CD4-positive, alpha-beta T cell (primary cell): ENCODE measurements around the gene CACNA2D3. TPM values are rescaled to one million over a fixed set of nuclear protein-coding genes. Genes with fewer than 3 reads are reported as not detected.

ENCODE experiments used
- ATAC-seq: fragments of 200-7000 bp; cut with Tn5 transposase; one replicate; pipeline ENCODE4 v1.10.0; 2022; ENCODE audit warnings: mild to moderate bottlenecking; ENCODE audit not compliant: poor library complexity
- CTCF ChIA-PET: fragments of 350-600 bp; sonication (Branson Sonifier 250); formaldehyde crosslinking; loops from one replicate; lab custom pipeline; 2021; ENCODE audit warnings: antibody characterized with exemption, inconsistent platforms; lab: Charles Lee
- POLR2A ChIA-PET: fragments of 350-600 bp; sonication (Branson Sonifier 250); formaldehyde crosslinking; loops from one replicate; lab custom pipeline; 2021; ENCODE audit warnings: antibody characterized with exemption, inconsistent platforms; lab: Charles Lee
- DNase-seq, 14 experiments: peaks; one replicate each; pipeline ENCODE4 v3.0.0-alpha.2; 2013 to 2020; ENCODE audit warnings: mixed read lengths in 2 of 14
- H3K27ac ChIP-seq, 2 donors: one replicate each; pipeline versions ENCODE4 v1.5.1 to v1.7.0; 2013; ENCODE audit warnings: low read length in 2 of 2, low read depth in 1 of 2, mild to moderate bottlenecking in 1 of 2
- H3K27me3 ChIP-seq, 2 experiments: 1 replicate in 1 of 2; 2 replicates in 1 of 2; pipeline versions ENCODE4 v1.6.1 to v1.7.0; 2013; ENCODE audit warnings: low read length in 2 of 2, control low read depth in 1 of 2, mild to moderate bottlenecking in 1 of 2, moderate library complexity in 1 of 2; ENCODE audit not compliant: insufficient read depth in 2 of 2, control insufficient read depth in 1 of 2
- H3K36me3 ChIP-seq: one replicate; pipeline ENCODE4 v1.6.1; 2013; ENCODE audit warnings: low read length, control low read depth; ENCODE audit not compliant: insufficient read depth
- H3K4me1 ChIP-seq: one replicate; pipeline ENCODE4 v1.6.1; 2013; ENCODE audit warnings: low read length, control low read depth; ENCODE audit not compliant: insufficient read depth
- H3K4me3 ChIP-seq: one replicate; pipeline ENCODE4 v1.5.1; 2013; ENCODE audit warnings: mild to moderate bottlenecking, low read length, moderate library complexity
- H3K9me3 ChIP-seq, 2 experiments: 1 replicate in 1 of 2; 2 replicates in 1 of 2; pipeline versions ENCODE4 v1.6.1 to v1.7.0; 2013; ENCODE audit warnings: low read length in 2 of 2, mild to moderate bottlenecking in 2 of 2, control low read depth in 1 of 2, moderate library complexity in 1 of 2; ENCODE audit not compliant: control insufficient read depth in 1 of 2, insufficient read depth in 1 of 2
- H3K27ac Mint-ChIP-seq: one replicate; pipeline ENCODE4 v1.8.0; 2020; ENCODE audit warnings: mixed read lengths
- H3K27me3 Mint-ChIP-seq: one replicate; pipeline ENCODE4 v1.8.0; 2021; ENCODE audit warnings: mixed read lengths
- H3K36me3 Mint-ChIP-seq: one replicate; pipeline ENCODE4 v1.8.0; 2021; ENCODE audit warnings: low read depth, mixed read lengths
- H3K4me1 Mint-ChIP-seq: one replicate; pipeline ENCODE4 v1.8.0; 2021; ENCODE audit warnings: low read depth, mixed read lengths
- H3K4me3 Mint-ChIP-seq: one replicate; pipeline ENCODE4 v1.8.0; 2020; ENCODE audit warnings: mild to moderate bottlenecking, mixed read lengths
- H3K9me3 Mint-ChIP-seq: one replicate; pipeline ENCODE4 v1.8.0; 2020; ENCODE audit warnings: mixed read lengths
- CTCF ChIP-seq: fragments of 200-600 bp; IDR thresholded peaks from one replicate; pipeline ENCODE4 v1.8.0; 2022; ENCODE audit warnings: antibody characterized with exemption, mild to moderate bottlenecking
- intact Hi-C, 2 experiments: fragments of 100-400 bp; cut with DNase I in 1 of 2; cut with micrococcal nuclease in 1 of 2; formaldehyde crosslinking; loops; one replicate each; pipeline versions ENCODE4 v1.15.1 to v1.9.0; 2023 to 2025; cut with DNase I, micrococcal nuclease
- total RNA-seq, 174 experiments: library from RNA in 2 of 174; stranded (reverse) in 2 of 174; gene quantifications; one replicate each; pipeline ENCODE4 v1.2.3 and lab custom pipeline; 2021 to 2026

CACNA2D3 gene
- total RNA-seq, 2 experiments from 2014 or later, result 0.08 TPM; not detected in 1

- DNase-seq, result no peak
- intact Hi-C loops, result no loop called here
- no peak overlapping the region for H3K27ac ChIP-seq
- H3K4me3 Mint-ChIP-seq, result no peak overlapping the region
- no peaks in the 10 kb centered on the region for H3K27me3 ChIP-seq
- H3K9me3 ChIP-seq, result no peaks in the 10 kb centered on the region
- no peak for TF ChIP-seq CTCF
- no peak for ATAC-seq
- ChIA-PET CTCF (no interaction called here), POLR2A (no interaction called here)
- peaks cover 5% of the 10 kb centered on the region for H3K27me3 Mint-ChIP-seq
- no peaks in the 10 kb centered on the region for H3K4me1 Mint-ChIP-seq
- H3K4me3 ChIP-seq, result no peak overlapping the region
- H3K4me1 ChIP-seq, result no peaks in the 10 kb centered on the region
- no peaks in the 10 kb centered on the region for H3K9me3 Mint-ChIP-seq
- no peak overlapping the region for H3K27ac Mint-ChIP-seq
- H3K36me3 ChIP-seq, result no peaks in the 10 kb centered on the region
- no peaks in the 10 kb centered on the region for H3K36me3 Mint-ChIP-seq
Measured at GRCh38 chr3:54355800-54356199, 233.4 kb downstream of the CACNA2D3 start.

- H3K4me1 ChIP-seq, result no peaks in the 10 kb centered on the region
- ChIA-PET POLR2A (no interaction called here), CTCF (interaction anchor here (0.6 kb wide), 1 partner anchor 1844 kb away, joined by 3 read pairs; no protein-coding TSS in a partner anchor)
- no peak overlapping the region for H3K4me3 Mint-ChIP-seq
- H3K9me3 ChIP-seq, result no peaks in the 10 kb centered on the region
- intact Hi-C loops, result no loop called here
- no peaks in the 10 kb centered on the region for H3K9me3 Mint-ChIP-seq
- DNase-seq (no peak), ATAC-seq (no peak)
- H3K4me1 Mint-ChIP-seq, result no peaks in the 10 kb centered on the region
- no peak overlapping the region for H3K4me3 ChIP-seq
- H3K36me3 Mint-ChIP-seq, result no peaks in the 10 kb centered on the region
- H3K27ac ChIP-seq, result no peak overlapping the region
- H3K27me3 Mint-ChIP-seq, result peaks cover 5% of the 10 kb centered on the region
- H3K27ac Mint-ChIP-seq, result no peak overlapping the region
- no peak for TF ChIP-seq CTCF
- H3K36me3 ChIP-seq, result no peaks in the 10 kb centered on the region
- H3K27me3 ChIP-seq, result no peaks in the 10 kb centered on the region
Measured at GRCh38 chr3:54356261-54357045, 234.1 kb downstream of the CACNA2D3 start.

- ATAC-seq (no peak), DNase-seq (no peak)
- Histone ChIP-seq H3K27ac (no peak overlapping the region), H3K27me3 (no peaks in the 10 kb centered on the region), H3K4me3 (no peak overlapping the region), H3K4me1 (no peaks in the 10 kb centered on the region), H3K36me3 (no peaks in the 10 kb centered on the region), H3K9me3 (no peaks in the 10 kb centered on the region)
- Mint-ChIP-seq H3K27ac (no peak overlapping the region), H3K4me1 (no peaks in the 10 kb centered on the region), H3K4me3 (no peak overlapping the region), H3K36me3 (no peaks in the 10 kb centered on the region), H3K9me3 (no peaks in the 10 kb centered on the region), H3K27me3 (peaks cover 5% of the 10 kb centered on the region)
- intact Hi-C loops, result no loop called here
- TF ChIP-seq CTCF, result no peak
- CTCF ChIA-PET, result no interaction called here
- POLR2A ChIA-PET, result no interaction called here
Measured at GRCh38 chr3:54357301-54357700, 234.9 kb downstream of the CACNA2D3 start.
